Measurements from ENCODE around the gene RNASEH1. TPM values are rescaled to one million over a fixed set of nuclear protein-coding genes. Genes with fewer than 3 reads are reported as not detected.

Gene RNASEH1
- total RNA-seq, 1 donor from 2014 or later = 29.3 TPM

Other genes with a start within 250 kb of the RNASEH1 start
- 43.0 and 45.8 TPM in 2 replicates for gene EIPR1, start 180.5 kb downstream of the RNASEH1 start, total RNA-seq
- gene TRAPPC12, start 178.6 kb downstream of the RNASEH1 start, total RNA-seq = 90.0 and 92.1 TPM in 2 replicates
- 41.5 and 41.6 TPM in 2 replicates for gene ADI1, start 38.8 kb downstream of the RNASEH1 start, total RNA-seq
- 1,261 and 1,270 TPM in 2 replicates for gene RPS7, start 16.9 kb upstream of the RNASEH1 start, total RNA-seq
- gene COLEC11, start 36.8 kb upstream of the RNASEH1 start, total RNA-seq = 0.27 TPM in 1 of 2 replicates, not detected in the other
- gene ALLC, start 99.9 kb upstream of the RNASEH1 start, total RNA-seq = not detected in 2 replicates
- not detected in 2 replicates for gene DCDC2C, start 145.2 kb upstream of the RNASEH1 start, total RNA-seq

Data from T-helper 2 cell treated with Interferon-gamma antibody and Interleukin-4, amounts not matched to agents 100 ng/mL and 5 ng/mL, for 36 hours (primary cell).